CD14-positive monocyte (primary cell): ENCODE results near the gene MED8. TPM values are rescaled to one million over a fixed set of nuclear protein-coding genes. Genes with fewer than 3 reads are reported as not detected.

ENCODE experiments used
- DNase-seq, 3 donors: peaks; one replicate each; pipeline ENCODE4 v3.0.0-alpha.2; 2011 to 2022
- H2AFZ ChIP-seq: 2 replicates; pipeline ENCODE4 v1.6.0; 2012; ENCODE audit warnings: mild to moderate bottlenecking, low read depth, low read length, inconsistent platforms; ENCODE audit not compliant: insufficient read depth, poor library complexity, severe bottlenecking
- H3K27ac ChIP-seq, 2 donors: 1 replicate in 1 of 2; 2 replicates in 1 of 2; pipeline ENCODE4 v1.5.1; 2012 to 2013; ENCODE audit warnings: low read length in 2 of 2, control low read depth in 1 of 2, inconsistent platforms in 1 of 2, low read depth in 1 of 2, mild to moderate bottlenecking in 1 of 2
- H3K27me3 ChIP-seq, 2 donors: one replicate each; pipeline versions ENCODE4 v1.6.0 to v1.6.1; 2011 to 2013; ENCODE audit warnings: low read length in 2 of 2; ENCODE audit not compliant: control insufficient read depth in 2 of 2, insufficient read depth in 2 of 2
- H3K36me3 ChIP-seq, 2 donors: replicated peaks in 1 of 2; 1 replicate in 1 of 2; 2 replicates in 1 of 2; pipeline versions ENCODE4 v1.5.1 to v1.6.1; 2012 to 2013; ENCODE audit warnings: low read length in 2 of 2, control low read depth in 1 of 2, inconsistent platforms in 1 of 2, mild to moderate bottlenecking in 1 of 2; ENCODE audit not compliant: insufficient read depth in 2 of 2, control insufficient read depth in 1 of 2
- H3K4me1 ChIP-seq, 2 donors: 1 replicate in 1 of 2; 2 replicates in 1 of 2; pipeline versions ENCODE4 v1.5.1 to v1.6.1; 2012 to 2013; ENCODE audit warnings: low read length in 2 of 2, control low read depth in 1 of 2, inconsistent platforms in 1 of 2, mild to moderate bottlenecking in 1 of 2, moderate library complexity in 1 of 2; ENCODE audit not compliant: insufficient read depth in 2 of 2, control insufficient read depth in 1 of 2
- H3K4me2 ChIP-seq: replicated peaks from 2 replicates; pipeline ENCODE3; 2012; ENCODE audit warnings: low read length, moderate library complexity, mild to moderate bottlenecking; ENCODE audit not compliant: poor library complexity, severe bottlenecking; ENCODE audit errors: extremely low read depth
- H3K4me3 ChIP-seq, 3 experiments: fragments of 200-600 bp in 1 of 3; sonication (generic) in 1 of 3; replicated peaks in 1 of 3; 1 replicate in 2 of 3; 2 replicates in 1 of 3; pipeline ENCODE4 v1.5.1; 2011 to 2013; ENCODE audit warnings: low read length in 3 of 3, mild to moderate bottlenecking in 3 of 3, control low read depth in 2 of 3, low read depth in 2 of 3, inconsistent platforms in 1 of 3, moderate library complexity in 1 of 3
- H3K79me2 ChIP-seq: 2 replicates; pipeline ENCODE4 v1.6.0; 2012; ENCODE audit warnings: mild to moderate bottlenecking, control low read depth, inconsistent platforms, low read length, moderate library complexity; ENCODE audit not compliant: insufficient read depth
- H3K9ac ChIP-seq: 2 replicates; pipeline ENCODE4 v1.6.0; 2017; ENCODE audit warnings: low read length, mild to moderate bottlenecking; ENCODE audit not compliant: insufficient read depth, poor library complexity, severe bottlenecking
- H3K9me3 ChIP-seq, 2 donors: replicated peaks in 1 of 2; 1 replicate in 1 of 2; 2 replicates in 1 of 2; pipeline versions ENCODE4 v1.5.1 to v1.6.1; 2012 to 2013; ENCODE audit warnings: low read length in 2 of 2, control low read depth in 1 of 2; ENCODE audit not compliant: control insufficient read depth in 1 of 2, insufficient read depth in 1 of 2
- H4K20me1 ChIP-seq: 2 replicates; pipeline ENCODE4 v1.6.0; 2012; ENCODE audit warnings: mild to moderate bottlenecking, low read length, control low read depth, moderate library complexity; ENCODE audit not compliant: insufficient read depth
- H3K27ac Mint-ChIP-seq, 7 donors: one replicate each; pipeline ENCODE4 v1.8.0; 2020; ENCODE audit warnings: mild to moderate bottlenecking in 7 of 7, mixed read lengths in 7 of 7, moderate library complexity in 6 of 7, inconsistent platforms in 2 of 7
- H3K27me3 Mint-ChIP-seq, 3 donors: one replicate each; pipeline ENCODE4 v1.8.0; 2021 to 2022; ENCODE audit warnings: low read depth in 3 of 3, mild to moderate bottlenecking in 3 of 3, mixed read lengths in 3 of 3, moderate library complexity in 3 of 3, inconsistent platforms in 1 of 3
- H3K36me3 Mint-ChIP-seq, 2 donors: one replicate each; pipeline ENCODE4 v1.8.0; 2020; ENCODE audit warnings: mixed read lengths in 2 of 2, inconsistent platforms in 1 of 2, mild to moderate bottlenecking in 1 of 2
- H3K4me1 Mint-ChIP-seq: one replicate; pipeline ENCODE4 v1.8.0; 2020; ENCODE audit warnings: mild to moderate bottlenecking, mixed read lengths
- H3K4me3 Mint-ChIP-seq, 2 donors: one replicate each; pipeline ENCODE4 v1.8.0; 2020; ENCODE audit warnings: mild to moderate bottlenecking in 2 of 2, mixed read lengths in 2 of 2, moderate library complexity in 1 of 2
- H3K9me3 Mint-ChIP-seq, 7 donors: one replicate each; pipeline ENCODE4 v1.8.0; 2020 to 2022; ENCODE audit warnings: mixed read lengths in 7 of 7, mild to moderate bottlenecking in 6 of 7, moderate library complexity in 6 of 7, inconsistent platforms in 2 of 7
- WGBS: methylation state at CpG from one replicate; pipeline ENCODE4 v1.1.5; 2013; ENCODE audit warnings: missing lambda C conversion rate; ENCODE audit not compliant: insufficient coverage; 5-methylcytosine and 5-hydroxymethylcytosine counted together
- intact Hi-C, 2 donors: fragments of 100-400 bp; cut with micrococcal nuclease; formaldehyde crosslinking; loops; one replicate each; pipeline versions ENCODE4 v1.15.0 to v1.15.1; 2023
- polyA plus RNA-seq, 3 donors: library from polyadenylated mRNA; depleted of rRNA in 1 of 3; unstranded in 2 of 3; stranded (reverse) in 1 of 3; fragments of 300-500 nt in 2 of 3; fragments of >200 nt in 1 of 3; fragmentation: Illumina TruSeq in 2 of 3; gene quantifications; 1 replicate in 2 of 3; 2 replicates in 1 of 3; pipeline ENCODE4 v1.2.3, GENCODE V29; 2012 to 2021
- TF ChIP-seq, protein P1 (sequence below): fragments of 200-600 bp; IDR thresholded peaks from one replicate; pipeline ENCODE4 v1.8.0; 2022; ENCODE audit warnings: antibody characterized with exemption, mild to moderate bottlenecking

MED8 gene
- polyA plus RNA-seq, 3 donors = 16.6 to 41.8 (median 40.7) TPM

DNA sequence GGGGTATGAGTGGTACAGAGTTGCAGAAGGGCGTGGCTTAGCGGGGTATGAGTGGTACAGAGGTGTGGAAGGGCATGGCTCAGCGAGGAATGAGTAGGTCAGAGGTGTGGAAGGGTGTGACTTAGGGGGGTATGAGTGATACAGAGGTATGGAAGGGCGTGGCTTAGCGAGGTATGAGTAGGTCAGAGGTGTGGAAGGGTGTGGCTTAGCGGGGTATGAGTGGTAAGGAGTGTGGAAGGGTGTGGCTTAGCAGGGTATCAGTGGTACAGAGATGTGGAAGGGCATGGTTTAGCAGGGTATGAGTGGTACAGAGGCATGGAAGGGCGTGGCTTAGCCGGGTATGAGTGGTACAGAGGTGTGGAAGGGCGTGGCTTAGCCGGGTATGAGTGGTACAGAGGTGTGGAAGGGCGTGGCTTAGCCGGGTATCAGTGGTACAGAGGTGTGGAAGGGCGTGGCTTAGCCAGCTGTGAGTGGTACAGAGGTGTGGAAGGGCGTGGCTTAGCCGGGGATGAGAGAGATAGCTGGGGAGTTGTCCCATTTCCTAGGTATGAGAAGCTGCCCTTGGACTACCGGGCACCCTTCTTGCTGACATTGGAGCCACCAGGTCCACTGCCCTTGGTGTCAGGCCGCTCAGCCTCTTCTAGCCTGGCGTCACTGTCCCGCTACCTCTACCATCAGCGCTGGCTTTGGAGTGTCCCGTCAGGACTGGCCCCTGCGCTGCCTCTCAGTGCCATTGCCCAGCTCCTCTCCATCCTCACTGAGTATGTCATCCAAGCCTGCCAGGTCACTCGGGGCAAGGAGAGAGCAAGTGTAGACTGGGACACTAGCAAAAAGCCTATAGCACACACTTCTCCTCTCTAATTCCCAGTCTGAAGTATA, 34.3 kb upstream of the MED8 start:
- Histone ChIP-seq H3K9ac (no peak overlapping the region), H3K79me2 (no peaks in the 10 kb centered on the region), H3K4me3 (no peak overlapping the region), H3K36me3 (peaks cover 97 to 99% of the 10 kb centered on the region in 2 donors), H3K4me2 (no peak overlapping the region), H4K20me1 (no peaks in the 10 kb centered on the region), H3K4me1 (no peaks in the 10 kb centered on the region), H3K27ac (no peak overlapping the region), H2AFZ (no peak overlapping the region), H3K9me3 (no peaks in the 10 kb centered on the region), H3K27me3 (no peaks in the 10 kb centered on the region)
- no peak for DNase-seq
- Mint-ChIP-seq H3K4me3 (no peak overlapping the region), H3K9me3 (peaks cover 0 to 3% (median 0%) of the 10 kb centered on the region in 7 donors), H3K36me3 (peaks cover 62 to 94% of the 10 kb centered on the region in 2 donors), H3K27ac (peak overlapping the region in 2 of 7 donors; percentile 32 to 51), H3K4me1 (no peaks in the 10 kb centered on the region), H3K27me3 (peaks cover 0 to 4% (median 0%) of the 10 kb centered on the region in 3 donors)
- intact Hi-C loops = no loop called here
- TF ChIP-seq, protein P1, sequence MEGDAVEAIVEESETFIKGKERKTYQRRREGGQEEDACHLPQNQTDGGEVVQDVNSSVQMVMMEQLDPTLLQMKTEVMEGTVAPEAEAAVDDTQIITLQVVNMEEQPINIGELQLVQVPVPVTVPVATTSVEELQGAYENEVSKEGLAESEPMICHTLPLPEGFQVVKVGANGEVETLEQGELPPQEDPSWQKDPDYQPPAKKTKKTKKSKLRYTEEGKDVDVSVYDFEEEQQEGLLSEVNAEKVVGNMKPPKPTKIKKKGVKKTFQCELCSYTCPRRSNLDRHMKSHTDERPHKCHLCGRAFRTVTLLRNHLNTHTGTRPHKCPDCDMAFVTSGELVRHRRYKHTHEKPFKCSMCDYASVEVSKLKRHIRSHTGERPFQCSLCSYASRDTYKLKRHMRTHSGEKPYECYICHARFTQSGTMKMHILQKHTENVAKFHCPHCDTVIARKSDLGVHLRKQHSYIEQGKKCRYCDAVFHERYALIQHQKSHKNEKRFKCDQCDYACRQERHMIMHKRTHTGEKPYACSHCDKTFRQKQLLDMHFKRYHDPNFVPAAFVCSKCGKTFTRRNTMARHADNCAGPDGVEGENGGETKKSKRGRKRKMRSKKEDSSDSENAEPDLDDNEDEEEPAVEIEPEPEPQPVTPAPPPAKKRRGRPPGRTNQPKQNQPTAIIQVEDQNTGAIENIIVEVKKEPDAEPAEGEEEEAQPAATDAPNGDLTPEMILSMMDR = no peak
- WGBS = 94% methylated on average over 23 of the region's 23 CpGs

DNA sequence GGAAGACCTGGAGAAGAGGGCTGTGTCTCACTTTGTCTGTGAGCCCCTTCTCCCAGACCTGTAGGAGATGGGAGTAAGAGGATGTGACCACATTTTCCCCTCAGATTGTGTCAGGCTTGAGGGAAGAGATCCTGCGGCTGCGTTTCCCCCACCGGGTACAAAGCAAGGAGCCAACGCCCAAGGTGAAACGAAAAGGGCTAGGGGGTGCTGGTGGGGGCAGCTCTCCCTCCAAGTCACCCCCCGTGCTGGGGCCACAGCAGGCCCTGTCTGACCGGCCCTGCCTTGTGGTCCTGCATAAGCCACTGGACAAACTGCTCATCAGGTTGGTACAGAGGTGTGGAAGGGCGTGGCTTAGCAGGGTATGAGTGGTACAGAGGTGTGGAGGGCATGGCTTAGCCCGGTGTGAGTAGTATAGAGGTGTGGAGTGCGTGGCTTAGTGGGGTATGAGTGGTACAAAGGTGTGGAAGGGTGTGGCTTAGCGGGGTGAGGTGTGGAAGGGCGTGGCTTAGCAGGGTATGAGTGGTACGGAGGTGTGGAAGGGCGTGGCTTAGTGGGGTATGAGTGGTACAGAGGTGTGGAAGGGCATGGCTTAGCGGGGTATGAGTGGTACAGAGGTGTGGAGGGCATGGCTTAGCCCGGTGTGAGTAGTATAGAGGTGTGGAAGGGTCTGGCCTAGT, 33.5 kb upstream of the MED8 start:
- Histone ChIP-seq H3K4me2 (no peak overlapping the region), H3K9ac (no peak overlapping the region), H3K27me3 (no peaks in the 10 kb centered on the region), H3K4me1 (no peaks in the 10 kb centered on the region), H3K79me2 (no peaks in the 10 kb centered on the region), H3K27ac (no peak overlapping the region), H3K4me3 (no peak overlapping the region), H3K9me3 (no peaks in the 10 kb centered on the region), H3K36me3 (peaks cover 97 to 99% of the 10 kb centered on the region in 2 donors), H2AFZ (no peak overlapping the region), H4K20me1 (no peaks in the 10 kb centered on the region)
- peaks cover 0 to 3% (median 0%) of the 10 kb centered on the region in 7 donors for H3K9me3 Mint-ChIP-seq
- WGBS = 94% methylated on average over 12 of the region's 16 CpGs
- H3K27ac Mint-ChIP-seq = peak overlapping the region in 1 of 7 donors; percentile 45
- DNase-seq = no peak
- intact Hi-C loops = no loop called here
- H3K4me3 Mint-ChIP-seq = no peak overlapping the region
- peaks cover 54 to 88% of the 10 kb centered on the region in 2 donors for H3K36me3 Mint-ChIP-seq
- H3K27me3 Mint-ChIP-seq = peaks cover 0 to 4% (median 0%) of the 10 kb centered on the region in 3 donors
- TF ChIP-seq, protein P1 = no peak
- H3K4me1 Mint-ChIP-seq = no peaks in the 10 kb centered on the region
